CD8-positive, alpha-beta memory T cell (primary cell): ENCODE results near the gene LMBR1. TPM values are rescaled to one million over a fixed set of nuclear protein-coding genes. Genes with fewer than 3 reads are reported as not detected.
"Not testable (repeated sequence)": the region's sequence is repeated elsewhere in the genome, so short reads cannot be mapped to it uniquely, and the experiment has no call there.

Source experiments
- CTCF ChIA-PET: fragments of 350-600 bp; sonication (Branson Sonifier 250); formaldehyde crosslinking; loops from one replicate; lab custom pipeline; 2021; ENCODE audit warnings: antibody characterized with exemption; lab: Charles Lee
- POLR2A ChIA-PET: fragments of 350-600 bp; sonication (Branson Sonifier 250); formaldehyde crosslinking; loops from one replicate; lab custom pipeline; 2021; ENCODE audit warnings: antibody characterized with exemption; lab: Charles Lee
- DNase-seq, 5 donors: peaks; one replicate each; pipeline versions ENCODE4 v3.0.0 to v3.0.0-alpha.2; 2020 to 2022; ENCODE audit warnings: mixed read lengths in 1 of 5
- H3K27ac ChIP-seq: one replicate; pipeline ENCODE4 v1.7.0; 2013; ENCODE audit warnings: low read depth, mild to moderate bottlenecking, low read length, moderate library complexity
- H3K27me3 ChIP-seq: 2 replicates; pipeline ENCODE4 v1.7.0; 2013; ENCODE audit warnings: low read length, mild to moderate bottlenecking; ENCODE audit not compliant: insufficient read depth, poor library complexity, severe bottlenecking
- H3K36me3 ChIP-seq: 2 replicates; pipeline ENCODE4 v1.7.0; 2013; ENCODE audit warnings: mild to moderate bottlenecking, low read length, moderate library complexity; ENCODE audit not compliant: insufficient read depth
- H3K4me1 ChIP-seq: 2 replicates; pipeline ENCODE4 v1.7.0; 2013; ENCODE audit warnings: mild to moderate bottlenecking, low read length, moderate library complexity; ENCODE audit not compliant: insufficient read depth
- H3K4me3 ChIP-seq: 2 replicates; pipeline ENCODE4 v1.7.0; 2013; ENCODE audit warnings: mild to moderate bottlenecking, low read length
- H3K9me3 ChIP-seq: 2 replicates; pipeline ENCODE4 v1.7.0; 2013; ENCODE audit warnings: mild to moderate bottlenecking, low read length
- H3K27ac Mint-ChIP-seq, 8 donors: one replicate each; pipeline ENCODE4 v1.8.0; 2020 to 2021; ENCODE audit warnings: mixed read lengths in 8 of 8, mild to moderate bottlenecking in 6 of 8, inconsistent platforms in 3 of 8, moderate library complexity in 3 of 8
- H3K27me3 Mint-ChIP-seq, 2 donors: one replicate each; pipeline ENCODE4 v1.8.0; 2020 to 2021; ENCODE audit warnings: mixed read lengths in 2 of 2, mild to moderate bottlenecking in 1 of 2, moderate library complexity in 1 of 2
- H3K36me3 Mint-ChIP-seq, 3 donors: one replicate each; pipeline ENCODE4 v1.8.0; 2020 to 2021; ENCODE audit warnings: mixed read lengths in 3 of 3, inconsistent platforms in 1 of 3, mild to moderate bottlenecking in 1 of 3
- H3K4me1 Mint-ChIP-seq, 3 donors: one replicate each; pipeline ENCODE4 v1.8.0; 2020 to 2021; ENCODE audit warnings: mixed read lengths in 3 of 3, inconsistent platforms in 1 of 3, mild to moderate bottlenecking in 1 of 3
- H3K4me3 Mint-ChIP-seq, 7 donors: one replicate each; pipeline ENCODE4 v1.8.0; 2020 to 2021; ENCODE audit warnings: mixed read lengths in 7 of 7, mild to moderate bottlenecking in 6 of 7, moderate library complexity in 4 of 7, inconsistent platforms in 2 of 7
- H3K9me3 Mint-ChIP-seq, 5 donors: one replicate each; pipeline ENCODE4 v1.8.0; 2020 to 2022; ENCODE audit warnings: mixed read lengths in 5 of 5, mild to moderate bottlenecking in 3 of 5, moderate library complexity in 2 of 5, inconsistent platforms in 1 of 5
- polyA plus RNA-seq: library from polyadenylated mRNA; unstranded; fragments of 300-500 nt; fragmentation: Illumina TruSeq; gene quantifications from one replicate; pipeline ENCODE4 v1.2.3, GENCODE V29; 2021
- total RNA-seq, 2 experiments: library from RNA; stranded (reverse); gene quantifications; one replicate each; pipeline ENCODE4 v1.2.3, GENCODE V29; 2021

The LMBR1 gene, protein sequence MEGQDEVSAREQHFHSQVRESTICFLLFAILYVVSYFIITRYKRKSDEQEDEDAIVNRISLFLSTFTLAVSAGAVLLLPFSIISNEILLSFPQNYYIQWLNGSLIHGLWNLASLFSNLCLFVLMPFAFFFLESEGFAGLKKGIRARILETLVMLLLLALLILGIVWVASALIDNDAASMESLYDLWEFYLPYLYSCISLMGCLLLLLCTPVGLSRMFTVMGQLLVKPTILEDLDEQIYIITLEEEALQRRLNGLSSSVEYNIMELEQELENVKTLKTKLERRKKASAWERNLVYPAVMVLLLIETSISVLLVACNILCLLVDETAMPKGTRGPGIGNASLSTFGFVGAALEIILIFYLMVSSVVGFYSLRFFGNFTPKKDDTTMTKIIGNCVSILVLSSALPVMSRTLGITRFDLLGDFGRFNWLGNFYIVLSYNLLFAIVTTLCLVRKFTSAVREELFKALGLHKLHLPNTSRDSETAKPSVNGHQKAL
- 10 to 100 TPM; 49.2 to 51.9 TPM for total RNA-seq
- 26.8 TPM for polyA plus RNA-seq

GRCh38 chr7:156892821-156893706 lies at the start of gene LMBR1:
TSS of gene LMBR1 (minus strand) at chr7:156893183. CDS start at chr7:156892993, 190 bp downstream.
- Mint-ChIP-seq H3K27ac (peak within 1 kb of the TSS; percentile 89 to 98 (median 94)), H3K4me3 (peak within 1 kb of the TSS; percentile 87 to 96 (median 93)), H3K36me3 (peaks cover 0 to 4% (median 0%) of the 10 kb centered on the region in 3 donors), H3K4me1 (peaks cover 30 to 58% (median 47%) of the 10 kb centered on the region in 3 donors), H3K9me3 (peaks cover 0 to 3% (median 0%) of the 10 kb centered on the region in 5 donors), H3K27me3 (no peaks in the 10 kb centered on the region)
- Histone ChIP-seq H3K27me3 (no peaks in the 10 kb centered on the region), H3K4me3 (peak within 1 kb of the TSS; percentile 76), H3K36me3 (no peaks in the 10 kb centered on the region), H3K4me1 (peaks cover 10% of the 10 kb centered on the region), H3K27ac (peak within 1 kb of the TSS; percentile 85), H3K9me3 (no peaks in the 10 kb centered on the region)
- POLR2A ChIA-PET = interaction anchor here (0.6 to 1.6 kb wide), 6 partner anchors 12 to 1965 kb away, joined by 3 to 19 read pairs (median 4); partner anchors contain the start of genes NOM1 and UBE3C
- DNase-seq = peak; percentile 92 to 96 (median 94)
- CTCF ChIA-PET = interaction anchor here (0.9 to 1.7 kb wide), 5 partner anchors 10 to 77 kb away, joined by 3 to 8 read pairs (median 4); partner anchors contain the start of gene NOM1

- Mint-ChIP-seq H3K4me3 (peak overlapping the region in 2 of 7 donors; percentile 14 to 27), H3K36me3 (no peaks in the 10 kb centered on the region), H3K27me3 (peaks cover 25 to 55% of the 10 kb centered on the region in 2 donors), H3K4me1 (peaks cover 0 to 8% (median 0%) of the 10 kb centered on the region in 3 donors), H3K27ac (peak overlapping the region in 1 of 8 donors; percentile 70), H3K9me3 (no peaks in the 10 kb centered on the region)
- CTCF ChIA-PET = no interaction called here
- no peak overlapping the region for H3K27ac ChIP-seq
- H3K4me3 ChIP-seq = no peak overlapping the region
- POLR2A ChIA-PET = no interaction called here
- DNase-seq = no peak
- no peaks in the 10 kb centered on the region for H3K36me3 ChIP-seq
- H3K9me3 ChIP-seq = no peaks in the 10 kb centered on the region
- H3K4me1 ChIP-seq = no peaks in the 10 kb centered on the region
- no peaks in the 10 kb centered on the region for H3K27me3 ChIP-seq
Observed at GRCh38 chr7:156942708-156943090, 49.7 kb upstream of the LMBR1 start.

DNA sequence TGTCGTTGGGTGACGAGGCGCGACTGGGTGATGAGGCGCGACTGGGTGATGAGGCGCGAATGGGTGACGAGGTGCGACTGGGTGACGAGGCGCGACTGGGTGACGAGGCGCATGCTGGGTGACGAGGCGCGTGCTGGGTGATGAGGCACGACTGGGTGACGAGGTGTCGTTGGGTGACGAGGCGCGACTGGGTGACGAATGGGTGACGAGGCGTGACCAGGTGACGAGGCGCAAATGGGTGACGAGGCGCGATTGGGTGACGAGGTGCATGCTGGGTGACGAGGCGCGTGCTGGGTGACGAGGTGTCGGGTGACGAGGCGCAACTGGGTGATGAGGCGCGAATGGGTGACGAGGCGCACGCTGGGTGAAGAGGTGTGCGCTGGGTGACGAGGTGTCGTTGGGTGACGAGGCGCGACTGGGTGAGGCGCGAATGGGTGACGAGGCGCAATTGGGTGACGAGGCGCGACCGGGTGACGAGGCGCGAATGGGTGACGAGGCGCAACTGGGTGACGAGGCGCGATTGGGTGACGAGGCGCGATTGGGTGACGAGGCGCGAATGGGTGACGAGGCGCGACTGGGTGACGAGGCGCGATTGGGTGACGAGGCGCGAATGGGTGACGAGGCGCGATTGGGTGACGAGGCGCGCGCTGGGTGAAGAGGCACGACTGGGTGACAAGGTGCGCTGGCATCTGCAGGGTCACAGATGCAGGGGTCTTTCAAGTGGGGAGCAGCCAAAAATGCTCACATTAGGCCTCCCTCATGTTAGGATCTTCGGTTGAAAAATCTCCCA lies 48.6 kb upstream of the LMBR1 start:
- CTCF ChIA-PET = no interaction called here
- H3K27me3 ChIP-seq = no peaks in the 10 kb centered on the region
- Mint-ChIP-seq H3K9me3 (no peaks in the 10 kb centered on the region), H3K4me1 (peaks cover 0 to 8% (median 0%) of the 10 kb centered on the region in 3 donors), H3K27ac (no peak overlapping the region), H3K36me3 (no peaks in the 10 kb centered on the region), H3K4me3 (no peak overlapping the region), H3K27me3 (peaks cover 21 to 58% of the 10 kb centered on the region in 2 donors)
- H3K27ac ChIP-seq = no peak overlapping the region
- DNase-seq = no peak
- no peaks in the 10 kb centered on the region for H3K9me3 ChIP-seq
- POLR2A ChIA-PET = no interaction called here
- no peak overlapping the region for H3K4me3 ChIP-seq
- no peaks in the 10 kb centered on the region for H3K36me3 ChIP-seq
- H3K4me1 ChIP-seq = no peaks in the 10 kb centered on the region

- H3K9me3 Mint-ChIP-seq = no peaks in the 10 kb centered on the region
- H3K36me3 ChIP-seq = no peaks in the 10 kb centered on the region
- no peak overlapping the region for H3K27ac Mint-ChIP-seq
- H3K27ac ChIP-seq = no peak overlapping the region
- no peak overlapping the region for H3K4me3 Mint-ChIP-seq
- CTCF ChIA-PET = no interaction called here
- no peaks in the 10 kb centered on the region for H3K4me1 ChIP-seq
- no peaks in the 10 kb centered on the region for H3K27me3 ChIP-seq
- peaks cover 22 to 55% of the 10 kb centered on the region in 2 donors for H3K27me3 Mint-ChIP-seq
- H3K4me1 Mint-ChIP-seq = peaks cover 0 to 8% (median 0%) of the 10 kb centered on the region in 3 donors
- H3K9me3 ChIP-seq = no peaks in the 10 kb centered on the region
- DNase-seq = no peak
- H3K4me3 ChIP-seq = no peak overlapping the region
- POLR2A ChIA-PET = no interaction called here
- H3K36me3 Mint-ChIP-seq = no peaks in the 10 kb centered on the region
Observed at GRCh38 chr7:156940421-156941122, 47.6 kb upstream of the LMBR1 start.

DNA sequence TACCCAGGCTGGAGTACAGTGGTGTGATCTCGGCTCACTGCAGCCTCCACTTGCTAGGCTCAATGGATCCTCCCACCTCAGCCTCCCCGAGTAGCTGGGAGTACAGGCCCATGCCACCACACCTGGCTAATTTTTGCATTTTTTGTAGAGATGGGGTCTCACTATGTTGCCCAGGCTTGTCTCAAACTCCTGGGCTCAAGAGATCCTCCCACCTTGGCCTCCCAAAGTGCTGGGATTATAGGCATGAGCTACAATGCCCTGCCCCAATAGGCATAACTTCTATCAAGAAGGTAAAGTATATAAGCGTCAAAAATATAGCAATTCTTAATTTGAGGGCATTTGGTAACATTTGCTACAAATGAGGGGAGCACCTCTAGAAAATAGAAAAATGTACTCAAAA lies 43.8 kb upstream of the LMBR1 start:
- H3K9me3 Mint-ChIP-seq, H3K4me1 ChIP-seq, H3K4me1 Mint-ChIP-seq, H3K27ac ChIP-seq, H3K36me3 Mint-ChIP-seq, H3K36me3 ChIP-seq, DNase-seq, H3K4me3 Mint-ChIP-seq, POLR2A ChIA-PET, H3K4me3 ChIP-seq, H3K27me3 ChIP-seq, H3K9me3 ChIP-seq, H3K27ac Mint-ChIP-seq: not testable (repeated sequence)
- CTCF ChIA-PET = interaction anchor here (1.3 kb wide), 1 partner anchor 13 kb away, joined by 3 read pairs; the partner anchor contains the start of gene NOM1
- H3K27me3 Mint-ChIP-seq = peaks cover 11 to 32% of the 10 kb centered on the region in 2 donors

DNA sequence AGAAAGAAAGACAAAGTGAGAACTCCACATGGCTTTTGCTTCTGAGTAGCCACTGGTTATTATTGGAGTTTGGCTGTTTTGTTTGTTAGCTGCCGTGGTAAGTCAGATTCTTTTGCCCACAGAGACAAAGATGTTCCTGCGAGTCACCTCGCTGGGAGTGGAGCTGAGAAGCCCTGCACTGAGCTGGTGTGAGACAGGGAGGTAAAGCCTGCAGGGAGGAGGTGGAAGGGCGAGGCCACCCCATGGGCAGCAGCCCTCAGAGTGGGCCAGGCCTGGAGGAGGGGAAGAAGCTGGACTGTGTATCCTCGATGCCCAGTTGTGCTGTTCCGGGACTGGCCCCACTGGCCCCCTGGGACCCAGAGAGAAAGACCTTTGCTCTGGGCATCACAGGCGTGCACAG lies 42.3 kb upstream of the LMBR1 start:
- Mint-ChIP-seq H3K4me3 (no peak overlapping the region), H3K27me3 (peaks cover 7 to 27% of the 10 kb centered on the region in 2 donors), H3K4me1 (peaks cover 0 to 7% (median under 1%) of the 10 kb centered on the region in 3 donors), H3K9me3 (no peaks in the 10 kb centered on the region), H3K27ac (peak overlapping the region in 1 of 8 donors; percentile 52), H3K36me3 (no peaks in the 10 kb centered on the region)
- Histone ChIP-seq H3K27me3 (no peaks in the 10 kb centered on the region), H3K4me1 (no peaks in the 10 kb centered on the region), H3K9me3 (no peaks in the 10 kb centered on the region), H3K27ac (no peak overlapping the region), H3K4me3 (no peak overlapping the region), H3K36me3 (no peaks in the 10 kb centered on the region)
- ChIA-PET POLR2A (no interaction called here), CTCF (interaction anchor here (1.0 kb wide), 1 partner anchor 14 kb away, joined by 3 read pairs; the partner anchor contains the start of gene NOM1)
- DNase-seq = no peak

DNA sequence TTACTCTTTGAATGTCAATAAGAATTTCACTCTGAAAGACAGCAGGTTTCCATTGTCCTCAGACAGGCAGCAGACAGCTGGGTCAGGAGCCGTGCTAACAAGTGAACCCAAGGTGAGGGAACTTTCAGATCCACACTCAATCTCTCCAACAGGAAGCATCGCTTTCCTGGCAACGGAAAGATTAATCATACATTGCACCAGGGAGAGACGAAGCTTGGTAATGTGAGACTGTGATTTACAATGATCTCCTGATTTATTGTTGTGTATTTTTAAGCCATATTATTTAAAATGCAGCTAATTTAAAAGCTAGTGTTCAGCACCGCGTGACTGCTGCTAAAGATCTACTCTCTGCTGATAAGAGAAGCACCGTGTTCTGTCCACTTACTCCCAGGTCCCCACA lies 39.0 kb upstream of the LMBR1 start:
- no peaks in the 10 kb centered on the region for H3K9me3 ChIP-seq
- H3K27ac ChIP-seq = no peak overlapping the region
- Mint-ChIP-seq H3K4me3 (no peak overlapping the region), H3K36me3 (no peaks in the 10 kb centered on the region), H3K4me1 (peaks cover 9 to 26% (median 16%) of the 10 kb centered on the region in 3 donors), H3K27ac (peak overlapping the region in 2 of 8 donors; percentile 10 to 17), H3K27me3 (peaks cover 9 to 12% of the 10 kb centered on the region in 2 donors), H3K9me3 (no peaks in the 10 kb centered on the region)
- DNase-seq = no peak
- ChIA-PET POLR2A (interaction anchor here (0.8 kb wide), 1 partner anchor 9 kb away, joined by 3 read pairs; no protein-coding TSS in a partner anchor), CTCF (interaction anchor here (1.3 kb wide), 1 partner anchor 18 kb away, joined by 4 read pairs; the partner anchor contains the start of gene NOM1)
- H3K27me3 ChIP-seq = no peaks in the 10 kb centered on the region
- H3K36me3 ChIP-seq = no peaks in the 10 kb centered on the region
- no peaks in the 10 kb centered on the region for H3K4me1 ChIP-seq
- H3K4me3 ChIP-seq = no peak overlapping the region
